ENCODE measurements around the gene TBCK.

TBCK gene

DNA sequence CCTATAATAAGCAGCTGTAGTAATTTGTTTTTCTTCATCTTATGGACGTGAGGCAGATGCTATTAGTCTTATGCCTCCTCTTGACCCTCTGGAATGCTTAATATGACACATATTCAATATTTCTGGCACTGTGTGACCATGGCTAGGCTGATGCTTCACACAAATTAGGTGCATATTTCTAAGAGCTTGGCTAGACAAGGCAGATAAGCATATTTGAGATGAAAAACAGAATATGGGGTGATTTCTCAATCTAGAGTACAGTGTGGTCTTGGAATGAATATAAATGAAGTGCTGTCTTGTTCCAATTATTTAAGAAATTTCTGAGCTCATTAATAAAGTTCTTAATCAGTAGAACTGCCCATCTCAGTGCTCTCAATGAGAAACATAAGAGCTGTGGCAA lies 264.5 kb downstream of the TBCK start:
- CTCF ChIA-PET = no interaction called here
- no peak for DNase-seq (ENCODE audit: extremely low spot score)
- POLR2A ChIA-PET = no interaction called here
- TF ChIP-seq, protein P1, sequence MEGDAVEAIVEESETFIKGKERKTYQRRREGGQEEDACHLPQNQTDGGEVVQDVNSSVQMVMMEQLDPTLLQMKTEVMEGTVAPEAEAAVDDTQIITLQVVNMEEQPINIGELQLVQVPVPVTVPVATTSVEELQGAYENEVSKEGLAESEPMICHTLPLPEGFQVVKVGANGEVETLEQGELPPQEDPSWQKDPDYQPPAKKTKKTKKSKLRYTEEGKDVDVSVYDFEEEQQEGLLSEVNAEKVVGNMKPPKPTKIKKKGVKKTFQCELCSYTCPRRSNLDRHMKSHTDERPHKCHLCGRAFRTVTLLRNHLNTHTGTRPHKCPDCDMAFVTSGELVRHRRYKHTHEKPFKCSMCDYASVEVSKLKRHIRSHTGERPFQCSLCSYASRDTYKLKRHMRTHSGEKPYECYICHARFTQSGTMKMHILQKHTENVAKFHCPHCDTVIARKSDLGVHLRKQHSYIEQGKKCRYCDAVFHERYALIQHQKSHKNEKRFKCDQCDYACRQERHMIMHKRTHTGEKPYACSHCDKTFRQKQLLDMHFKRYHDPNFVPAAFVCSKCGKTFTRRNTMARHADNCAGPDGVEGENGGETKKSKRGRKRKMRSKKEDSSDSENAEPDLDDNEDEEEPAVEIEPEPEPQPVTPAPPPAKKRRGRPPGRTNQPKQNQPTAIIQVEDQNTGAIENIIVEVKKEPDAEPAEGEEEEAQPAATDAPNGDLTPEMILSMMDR (IDR thresholded peaks at IDR 0.05; ENCODE audit: control extremely low read depth, extremely low read depth, low read depth, missing control alignments) = no peak

- CTCF ChIA-PET = no interaction called here
- no peak for DNase-seq (ENCODE audit: extremely low spot score)
- POLR2A ChIA-PET = no interaction called here
- TF ChIP-seq, protein P1 (IDR thresholded peaks at IDR 0.05; ENCODE audit: control extremely low read depth, extremely low read depth, low read depth, missing control alignments) = no peak
Measured at GRCh38 chr4:106049490-106049889, 266.5 kb downstream of the TBCK start.

DNA sequence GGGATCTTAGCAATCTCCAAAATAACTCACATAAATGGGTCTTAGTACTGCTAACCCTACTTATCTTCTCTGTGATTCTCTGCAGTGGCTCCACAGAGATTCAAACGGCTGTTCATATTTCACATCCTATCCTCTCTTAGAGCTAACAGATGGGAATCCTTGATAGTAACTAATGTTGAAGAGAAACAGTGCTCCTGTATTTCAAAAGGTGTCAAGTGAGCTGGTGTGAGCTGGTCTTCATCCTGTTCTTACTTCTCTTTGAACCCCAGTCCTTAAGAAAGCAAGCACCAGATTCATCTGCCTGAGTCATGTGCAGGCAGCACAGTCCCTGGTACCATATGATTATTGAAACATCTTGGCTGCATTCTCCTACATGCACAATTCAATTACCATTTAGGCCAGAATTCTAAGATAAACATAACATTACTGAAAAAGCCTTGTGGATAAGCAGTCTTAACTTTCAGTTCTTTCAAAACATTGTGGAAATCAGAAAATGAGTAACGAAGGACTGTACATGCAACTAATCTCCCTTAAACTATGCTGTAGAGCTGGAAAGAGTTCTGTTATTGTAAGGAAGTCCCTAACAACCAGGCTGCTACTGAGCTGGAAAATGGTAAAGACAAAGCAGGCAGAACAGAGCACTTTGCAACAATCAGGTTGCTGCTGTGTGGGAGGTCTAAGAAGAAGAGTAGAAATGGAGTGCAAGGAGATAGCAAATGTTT lies 267.6 kb downstream of the TBCK start:
- TF ChIP-seq, protein P1 (IDR thresholded peaks at IDR 0.05; ENCODE audit: control extremely low read depth, extremely low read depth, low read depth, missing control alignments) = no peak
- ChIA-PET CTCF (interaction anchor here (0.9 to 1.4 kb wide), 2 partner anchors 9 to 10 kb away, joined by 3 to 4 read pairs; no protein-coding TSS in a partner anchor), POLR2A (no interaction called here)
- no peak for DNase-seq (ENCODE audit: extremely low spot score)

GRCh38 chr4:106046083-106046482 lies 269.9 kb downstream of the TBCK start:
- ChIA-PET CTCF (interaction anchor here (1.3 kb wide), 1 partner anchor 11 kb away, joined by 3 read pairs; no protein-coding TSS in a partner anchor), POLR2A (no interaction called here)
- DNase-seq (ENCODE audit: extremely low spot score) = no peak
- TF ChIP-seq, protein P1 (IDR thresholded peaks at IDR 0.05; ENCODE audit: control extremely low read depth, extremely low read depth, low read depth, missing control alignments) = no peak

DNA sequence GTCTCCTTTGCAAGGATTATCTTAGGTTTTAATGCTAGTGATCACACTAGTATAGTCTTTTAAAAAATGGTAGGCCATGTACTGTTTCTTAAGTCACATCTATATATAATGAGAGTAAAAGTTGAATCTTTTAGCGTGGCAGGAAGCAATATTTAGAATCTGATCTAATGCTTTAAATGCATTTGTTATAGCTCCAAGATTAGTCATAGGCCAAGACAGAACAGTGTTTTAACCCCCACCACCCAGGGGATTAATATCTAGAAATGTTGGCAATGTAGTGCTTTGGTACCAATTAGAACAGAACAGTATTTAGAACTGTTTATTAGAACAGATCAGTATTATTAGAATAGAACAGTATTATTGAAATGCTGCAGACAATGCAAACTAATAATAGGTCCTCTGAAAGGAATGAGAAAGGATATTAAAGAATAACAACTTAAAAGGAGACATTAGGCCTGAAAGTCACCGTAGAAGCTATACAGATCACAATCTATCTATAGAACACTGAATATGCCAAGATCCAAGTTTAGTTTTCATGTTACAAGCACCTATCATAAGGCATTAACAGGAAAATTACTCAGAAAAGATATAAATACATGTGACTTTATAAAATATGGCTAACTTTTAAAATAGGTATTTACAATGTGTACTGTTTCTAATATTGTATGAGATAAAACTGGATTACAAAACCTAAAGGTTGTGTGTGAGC lies 274.6 kb downstream of the TBCK start:
- DNase-seq (ENCODE audit: extremely low spot score) = no peak
- ChIA-PET CTCF (no interaction called here), POLR2A (no interaction called here)
- TF ChIP-seq, protein P1 (IDR thresholded peaks at IDR 0.05; ENCODE audit: control extremely low read depth, extremely low read depth, low read depth, missing control alignments) = no peak

- no peak for DNase-seq (ENCODE audit: extremely low spot score)
Measured at GRCh38 chr4:106039796-106040195, 276.2 kb downstream of the TBCK start.

More at GRCh38 chr4:106039796-106040195, 276.2 kb downstream of the TBCK start:
- TF ChIP-seq, protein P1 (IDR thresholded peaks at IDR 0.05; ENCODE audit: control extremely low read depth, extremely low read depth, low read depth, missing control alignments) = no peak
- CTCF ChIA-PET = no interaction called here
- POLR2A ChIA-PET = no interaction called here

Data from GM10248 (cell line).